GM23338 (cell line): Measurements from ENCODE around the gene ZC3H13. TPM values are rescaled to one million over a fixed set of nuclear protein-coding genes. Genes with fewer than 3 reads are reported as not detected.

Experiments
- ATAC-seq: fragments of 200-7000 bp; cut with Tn5 transposase; 3 replicates; pipeline ENCODE4 v1.9.1; 2020
- DNase-seq: peaks from one replicate; pipeline ENCODE4 v3.0.0-alpha.2; 2015; ENCODE audit warnings: low spot score
- H2AFZ ChIP-seq: fragments of 200-600 bp; sonication (generic); 2 replicates; pipeline ENCODE4 v1.8.0; 2016; ENCODE audit warnings: antibody characterized with exemption, mild to moderate bottlenecking, moderate library complexity
- H3F3A ChIP-seq: fragments of 200-600 bp; sonication (generic); replicated peaks from 2 replicates; pipeline ENCODE4 v1.8.0; 2017; ENCODE audit warnings: antibody characterized with exemption, mixed run types, low read depth
- H3K27ac ChIP-seq: fragments of 200-600 bp; sonication (generic); 2 replicates; pipeline ENCODE4 v1.6.1; 2016; ENCODE audit warnings: low read depth
- H3K27me3 ChIP-seq: fragments of 200-600 bp; sonication (generic); 2 replicates; pipeline ENCODE4 v1.8.0; 2016; ENCODE audit warnings: mild to moderate bottlenecking, mixed run types, moderate library complexity; ENCODE audit not compliant: insufficient read depth
- H3K36me3 ChIP-seq: fragments of 200-600 bp; sonication (generic); 2 replicates; pipeline ENCODE4 v1.8.0; 2016; ENCODE audit warnings: mild to moderate bottlenecking; ENCODE audit not compliant: insufficient read depth
- H3K4me1 ChIP-seq: fragments of 200-600 bp; sonication (generic); 2 replicates; pipeline ENCODE4 v1.8.0; 2016; ENCODE audit warnings: mild to moderate bottlenecking, moderate library complexity; ENCODE audit not compliant: insufficient read depth
- H3K4me2 ChIP-seq: fragments of 200-600 bp; sonication (generic); 2 replicates; pipeline ENCODE4 v1.7.1; 2017; ENCODE audit warnings: mixed run types
- H3K4me3 ChIP-seq: fragments of 200-600 bp; sonication (generic); 2 replicates; pipeline ENCODE4 v1.6.1; 2016; ENCODE audit warnings: mixed run types
- H3K79me2 ChIP-seq: fragments of 200-600 bp; sonication (generic); replicated peaks from 2 replicates; pipeline ENCODE4 v1.8.0; 2017; ENCODE audit warnings: mild to moderate bottlenecking; ENCODE audit not compliant: insufficient read depth
- H3K9me2 ChIP-seq: fragments of 200-600 bp; sonication (generic); 2 replicates; pipeline ENCODE4 v1.8.0; 2017; ENCODE audit not compliant: insufficient read depth
- H4K20me1 ChIP-seq: fragments of 200-600 bp; sonication (generic); replicated peaks from 2 replicates; pipeline ENCODE4 v1.8.0; 2017; ENCODE audit warnings: mild to moderate bottlenecking; ENCODE audit not compliant: insufficient read depth
- H3K27ac Mint-ChIP-seq: 2 replicates; pipeline ENCODE4 v1.8.0; 2020; ENCODE audit warnings: inconsistent platforms, mild to moderate bottlenecking, moderate library complexity, mixed read lengths
- H3K27me3 Mint-ChIP-seq: 3 replicates; pipeline ENCODE4 v1.8.0; 2022; ENCODE audit warnings: low read depth, mild to moderate bottlenecking, moderate library complexity, mixed read lengths, inconsistent platforms; ENCODE audit not compliant: insufficient read depth, poor library complexity
- H3K36me3 Mint-ChIP-seq: 3 replicates; pipeline ENCODE4 v1.8.0; 2021; ENCODE audit warnings: low read depth, mild to moderate bottlenecking, inconsistent platforms, moderate library complexity, mixed read lengths
- H3K4me1 Mint-ChIP-seq: 3 replicates; pipeline ENCODE4 v1.8.0; 2020; ENCODE audit warnings: mild to moderate bottlenecking, inconsistent platforms, mixed read lengths
- H3K4me3 Mint-ChIP-seq: 3 replicates; pipeline ENCODE4 v1.8.0; 2021; ENCODE audit warnings: moderate library complexity, mild to moderate bottlenecking, inconsistent platforms, mixed read lengths
- H3K9me3 Mint-ChIP-seq: 3 replicates; pipeline ENCODE4 v1.8.0; 2020; ENCODE audit warnings: moderate library complexity, mild to moderate bottlenecking, inconsistent platforms, mixed read lengths
- EZH2 ChIP-seq: fragments of 200-600 bp; sonication (generic); IDR thresholded peaks from one replicate; pipeline ENCODE4 v1.8.0; 2017; ENCODE audit warnings: antibody characterized with exemption, mild to moderate bottlenecking, low read depth; ENCODE audit not compliant: unreplicated experiment
- NANOG ChIP-seq: IDR thresholded peaks from 2 replicates; pipeline ENCODE4 v1.6.1; 2016; ENCODE audit warnings: antibody characterized with exemption, borderline replicate concordance
- ZNF114 ChIP-seq: fragments of 250-450 bp; sonication (Bioruptor Pico); IDR thresholded peaks from 2 replicates; pipeline ENCODE4 v1.5.0; 2020; ENCODE audit warnings: mild to moderate bottlenecking, moderate library complexity
- ZNF462 ChIP-seq: fragments of 250-450 bp; sonication (Bioruptor Pico); IDR thresholded peaks from 2 replicates; pipeline ENCODE4 v1.5.0; 2020; ENCODE audit warnings: mild to moderate bottlenecking, moderate library complexity
- polyA plus RNA-seq: library from polyadenylated mRNA; unstranded; fragments of >200 nt; fragmentation: Nextera tagmentation; extraction: Ambion mirVana; gene quantifications from 2 replicates; pipeline ENCODE4 v1.2.1, GENCODE V29; 2016
- total RNA-seq: library from RNA; depleted of rRNA; stranded (reverse); fragments of >200 nt; shearing (Covaris generic); gene quantifications from 2 replicates; pipeline ENCODE4 v1.2.3, GENCODE V29; 2014
- TF ChIP-seq, protein P1 (sequence below), 2 experiments: fragments of 200-600 bp in 1 of 2; sonication (generic) in 1 of 2; conservative IDR thresholded peaks; 2 replicates each; pipeline versions ENCODE4 v1.5.1 to v1.6.1; 2016 to 2017; ENCODE audit warnings: antibody characterized with exemption in 2 of 2, low read depth in 2 of 2, mild to moderate bottlenecking in 2 of 2, moderate library complexity in 1 of 2

The ZC3H13 gene
- total and polyA plus RNA-seq, 2 experiments from 2014 or later: 39.6 to 125 TPM

DNA sequence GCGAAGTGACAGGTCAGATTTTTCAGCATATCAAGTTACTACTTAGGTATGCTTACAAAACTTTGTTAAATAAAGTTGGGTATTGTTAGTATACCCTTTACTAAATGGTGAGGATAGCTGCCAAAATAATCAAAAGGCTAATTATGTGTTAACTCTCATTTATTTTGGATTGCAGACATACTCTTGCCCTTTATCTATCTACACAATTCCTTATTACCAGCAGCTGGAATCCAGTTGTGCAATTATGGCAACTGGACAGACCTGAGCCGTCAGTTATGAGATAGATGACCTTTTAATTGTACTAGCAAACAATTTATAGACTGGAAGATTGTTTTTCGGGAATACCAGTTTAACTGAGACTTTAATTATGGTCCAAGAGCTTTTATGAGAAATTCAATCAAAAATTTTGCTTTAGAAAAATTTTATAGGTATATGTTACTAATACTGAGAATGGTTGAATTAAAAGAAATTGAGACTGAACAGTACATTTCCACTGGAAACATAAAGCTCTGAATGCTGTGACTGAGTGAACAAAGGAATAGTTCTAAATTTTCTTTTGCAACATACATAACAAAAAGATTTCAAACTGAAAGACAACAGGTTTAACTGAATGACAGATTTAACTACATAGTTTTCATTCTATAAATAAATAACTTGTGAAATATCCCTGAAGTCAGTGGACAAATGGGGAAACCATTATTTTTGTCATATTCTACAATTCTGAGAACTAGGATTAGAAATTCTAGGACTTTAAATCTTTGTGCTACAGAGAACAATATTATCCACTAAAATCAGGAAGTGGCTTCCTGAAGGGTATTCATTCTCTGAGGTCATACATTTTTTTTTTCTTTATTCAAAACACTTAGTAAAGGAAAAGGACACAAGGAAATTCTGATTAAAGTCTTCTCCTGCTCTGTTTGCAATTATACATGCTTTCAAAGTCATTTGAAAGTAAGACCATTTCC is 97.4 kb downstream of the ZC3H13 start (continued):
- no peak for TF ChIP-seq ZNF462 (CRISPR knock-in tag)
- TF ChIP-seq ZNF114: no peak
- TF ChIP-seq NANOG: no peak

DNA sequence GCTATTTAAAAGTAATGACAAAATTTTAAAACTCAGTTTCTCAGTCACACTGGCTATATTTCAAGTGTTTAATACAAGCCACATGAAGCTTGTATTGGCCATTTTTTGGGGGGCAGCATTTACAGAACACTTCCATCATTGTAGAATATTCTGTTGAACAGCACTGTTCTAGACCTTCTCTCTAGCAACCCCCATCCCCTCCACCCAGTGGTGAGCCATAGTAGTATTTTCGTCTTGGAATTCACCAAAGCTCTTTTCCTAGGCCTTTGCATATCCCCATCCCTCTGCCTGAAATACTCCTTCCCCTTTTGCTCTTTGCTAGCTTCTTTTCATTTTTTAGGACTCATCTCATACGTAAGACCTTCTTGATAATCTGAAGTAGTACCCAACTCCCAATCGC is 99.5 kb downstream of the ZC3H13 start:
- Mint-ChIP-seq H3K36me3 (peaks cover 16% of the 10 kb centered on the region), H3K4me1 (0 out of 3 replicates have a peak, but pooled peaks cover 2% of the 10 kb centered on the region), H3K4me3 (no peak overlapping the region), H3K27me3 (peaks cover 2% of the 10 kb centered on the region), H3K9me3 (no peaks in the 10 kb centered on the region), H3K27ac (no peak overlapping the region)
- Histone ChIP-seq H3F3A (no peaks in the 10 kb centered on the region), H3K27ac (no peak overlapping the region), H3K4me3 (no peak overlapping the region), H3K4me2 (no peak overlapping the region), H3K4me1 (no peaks in the 10 kb centered on the region), H3K36me3 (peaks cover 12% of the 10 kb centered on the region; the same call in 1 of the 2 replicates), H4K20me1 (no peaks in the 10 kb centered on the region; the same call in none of the 2 replicates), H3K79me2 (no peaks in the 10 kb centered on the region), H3K9me2 (no peaks in the 10 kb centered on the region), H2AFZ (no peak overlapping the region), H3K27me3 (no peaks in the 10 kb centered on the region)
- TF ChIP-seq, protein P1, sequence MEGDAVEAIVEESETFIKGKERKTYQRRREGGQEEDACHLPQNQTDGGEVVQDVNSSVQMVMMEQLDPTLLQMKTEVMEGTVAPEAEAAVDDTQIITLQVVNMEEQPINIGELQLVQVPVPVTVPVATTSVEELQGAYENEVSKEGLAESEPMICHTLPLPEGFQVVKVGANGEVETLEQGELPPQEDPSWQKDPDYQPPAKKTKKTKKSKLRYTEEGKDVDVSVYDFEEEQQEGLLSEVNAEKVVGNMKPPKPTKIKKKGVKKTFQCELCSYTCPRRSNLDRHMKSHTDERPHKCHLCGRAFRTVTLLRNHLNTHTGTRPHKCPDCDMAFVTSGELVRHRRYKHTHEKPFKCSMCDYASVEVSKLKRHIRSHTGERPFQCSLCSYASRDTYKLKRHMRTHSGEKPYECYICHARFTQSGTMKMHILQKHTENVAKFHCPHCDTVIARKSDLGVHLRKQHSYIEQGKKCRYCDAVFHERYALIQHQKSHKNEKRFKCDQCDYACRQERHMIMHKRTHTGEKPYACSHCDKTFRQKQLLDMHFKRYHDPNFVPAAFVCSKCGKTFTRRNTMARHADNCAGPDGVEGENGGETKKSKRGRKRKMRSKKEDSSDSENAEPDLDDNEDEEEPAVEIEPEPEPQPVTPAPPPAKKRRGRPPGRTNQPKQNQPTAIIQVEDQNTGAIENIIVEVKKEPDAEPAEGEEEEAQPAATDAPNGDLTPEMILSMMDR (conservative IDR thresholded peaks at IDR 0.05; ENCODE audit: low read depth in 2 of 2): 0 out of 4 replicates have a peak, but pooled peaks have one; percentile 9 to 27
- TF ChIP-seq EZH2: no peak
- DNase-seq (peak; percentile 53), ATAC-seq (peak; percentile 84)
